ENCODE results near the gene SCT.
"Not testable (repeated sequence)": the region's sequence is repeated elsewhere in the genome, so short reads cannot be mapped to it uniquely, and the experiment has no call there.

The SCT gene, protein sequence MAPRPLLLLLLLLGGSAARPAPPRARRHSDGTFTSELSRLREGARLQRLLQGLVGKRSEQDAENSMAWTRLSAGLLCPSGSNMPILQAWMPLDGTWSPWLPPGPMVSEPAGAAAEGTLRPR

DNA sequence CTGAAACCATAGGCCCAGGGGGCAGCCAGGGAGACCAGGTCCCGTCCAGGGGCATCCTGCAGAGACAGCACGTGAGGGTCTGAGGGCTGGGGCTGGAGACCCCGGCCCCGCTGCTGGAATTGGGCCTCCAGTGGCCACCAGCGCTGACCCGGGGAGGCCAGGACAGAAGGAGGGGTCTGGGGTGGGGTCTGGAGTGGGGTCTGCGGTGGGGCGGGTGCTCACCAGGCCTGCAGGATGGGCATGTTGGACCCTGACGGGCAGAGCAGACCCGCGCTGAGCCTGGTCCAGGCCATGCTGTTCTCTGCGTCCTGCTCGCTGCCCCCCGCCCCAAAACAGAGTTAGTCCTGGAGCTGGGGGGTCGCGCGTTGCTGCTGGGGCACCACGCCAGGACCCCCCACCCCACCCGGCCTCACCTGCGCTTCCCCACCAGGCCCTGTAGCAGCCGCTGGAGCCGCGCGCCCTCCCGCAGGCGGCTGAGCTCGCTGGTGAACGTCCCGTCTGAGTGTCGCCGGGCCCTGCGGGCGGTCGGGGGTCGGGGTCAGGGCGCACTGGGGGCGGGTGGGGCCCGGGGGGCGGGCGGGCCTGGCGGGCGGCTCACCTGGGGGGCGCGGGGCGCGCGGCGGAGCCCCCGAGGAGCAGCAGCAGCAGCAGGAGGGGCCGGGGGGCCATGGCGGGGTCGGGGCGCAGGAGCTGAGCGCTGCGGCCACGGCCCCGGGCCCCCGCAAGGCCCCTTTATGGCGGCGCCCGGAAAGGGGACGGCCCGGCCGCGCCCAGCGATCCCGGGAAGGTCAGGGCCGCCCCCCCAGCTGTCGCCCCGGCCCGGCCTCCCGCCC, at the start of gene SCT:
Gene SCT, minus strand, starts transcription at position 707 of the 833 bp plus-strand sequence. Its CDS starts 38 bp downstream, at position 669.
- no peak for DNase-seq

DNA sequence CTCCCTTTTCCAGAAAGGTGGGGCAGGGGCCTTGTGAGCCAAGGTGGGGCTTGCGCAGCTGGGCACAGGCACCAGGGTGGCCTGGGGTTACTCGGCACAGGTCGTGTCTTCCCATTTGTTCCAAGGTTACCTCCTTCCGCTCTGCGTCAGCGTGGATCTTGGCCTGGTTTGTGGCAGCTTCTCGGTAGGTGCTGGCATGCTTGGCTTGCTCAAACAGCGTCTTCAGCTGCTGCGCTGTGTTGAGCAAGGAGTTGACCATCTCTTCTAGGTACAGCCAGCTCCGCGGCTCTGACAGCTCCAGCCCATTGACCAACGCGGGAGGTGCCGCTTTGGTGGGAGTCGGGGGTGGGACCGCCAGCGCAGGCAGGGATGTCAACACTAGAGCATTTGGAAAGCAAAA, 47.4 kb upstream of the SCT start:
- no peak for DNase-seq

DNA sequence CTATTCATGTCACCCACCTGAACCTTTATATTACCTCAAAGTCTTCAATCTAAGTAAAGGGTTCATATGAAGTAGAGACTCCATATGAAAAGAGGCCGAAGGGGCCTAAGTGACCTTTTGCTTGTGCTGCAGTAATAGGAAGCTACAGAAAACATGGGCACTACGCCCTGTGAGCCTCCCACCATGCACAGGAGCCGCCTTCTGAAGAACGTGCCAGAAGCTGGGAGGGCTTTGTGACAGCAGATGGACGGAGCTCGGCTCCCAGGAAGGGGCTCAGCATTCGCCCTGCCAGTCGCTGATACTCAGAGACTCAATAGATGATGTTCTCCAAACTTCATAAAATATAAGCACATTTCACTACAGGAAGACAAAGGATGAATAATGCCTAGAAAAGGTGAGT, 46.9 kb upstream of the SCT start:
- no peak for DNase-seq

DNA sequence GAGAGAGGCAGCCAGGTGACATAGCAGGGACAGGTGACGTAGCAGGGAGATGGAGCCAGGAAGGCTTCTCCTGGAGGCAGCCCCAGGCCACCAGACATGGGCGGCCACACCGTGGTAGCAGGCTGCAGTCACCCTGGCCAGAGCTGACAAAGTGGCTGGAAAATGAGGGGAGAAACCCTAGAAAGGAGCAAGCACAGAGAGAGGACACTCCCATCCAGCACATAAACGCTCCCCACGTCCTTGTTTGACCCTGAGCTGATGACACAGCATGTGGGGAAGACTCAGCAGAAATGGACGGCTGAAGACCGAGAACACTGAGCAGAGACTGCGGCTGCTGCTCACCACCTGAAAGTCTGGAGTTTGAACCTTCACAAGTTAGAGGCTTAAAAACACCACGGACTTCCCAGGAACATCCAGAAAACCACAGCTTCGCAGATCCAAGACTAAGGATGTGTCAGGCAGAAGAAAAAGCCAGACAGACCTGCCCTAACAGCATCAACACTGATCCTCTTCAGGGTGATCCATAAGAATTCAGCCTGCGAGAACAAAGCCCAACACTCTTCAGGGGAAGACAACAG, 38.8 kb upstream of the SCT start:
- no peak for DNase-seq

DNA sequence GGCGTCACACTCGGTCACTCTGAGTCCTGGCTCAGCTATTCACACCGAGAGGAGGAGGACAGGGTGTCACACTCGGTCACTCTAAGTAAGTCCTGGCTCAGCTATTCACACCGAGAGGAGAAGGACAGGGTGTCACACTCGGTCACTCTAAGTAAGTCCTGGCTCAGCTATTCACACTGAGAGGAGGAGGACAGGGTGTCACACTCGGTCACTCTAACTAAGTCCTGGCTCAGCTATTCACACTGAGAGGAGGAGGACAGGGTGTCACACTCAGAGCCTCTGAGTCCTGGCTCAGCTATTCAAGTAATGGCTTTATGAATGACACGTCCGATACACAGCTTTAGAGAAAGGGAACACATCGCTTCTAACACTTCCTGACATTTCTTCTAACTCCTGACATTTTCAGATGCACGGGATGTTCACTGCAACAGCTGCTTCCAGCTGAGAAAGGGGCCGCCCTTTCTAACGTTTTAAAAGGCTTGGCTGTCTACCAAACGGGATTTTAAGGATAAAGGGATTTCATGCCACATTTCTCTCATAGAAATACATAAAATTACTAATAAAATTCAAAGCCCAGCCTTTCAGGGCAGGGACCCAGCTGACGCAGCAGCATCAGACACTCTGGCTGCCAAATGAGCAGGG, 38.2 kb upstream of the SCT start:
- no peak for DNase-seq

DNA sequence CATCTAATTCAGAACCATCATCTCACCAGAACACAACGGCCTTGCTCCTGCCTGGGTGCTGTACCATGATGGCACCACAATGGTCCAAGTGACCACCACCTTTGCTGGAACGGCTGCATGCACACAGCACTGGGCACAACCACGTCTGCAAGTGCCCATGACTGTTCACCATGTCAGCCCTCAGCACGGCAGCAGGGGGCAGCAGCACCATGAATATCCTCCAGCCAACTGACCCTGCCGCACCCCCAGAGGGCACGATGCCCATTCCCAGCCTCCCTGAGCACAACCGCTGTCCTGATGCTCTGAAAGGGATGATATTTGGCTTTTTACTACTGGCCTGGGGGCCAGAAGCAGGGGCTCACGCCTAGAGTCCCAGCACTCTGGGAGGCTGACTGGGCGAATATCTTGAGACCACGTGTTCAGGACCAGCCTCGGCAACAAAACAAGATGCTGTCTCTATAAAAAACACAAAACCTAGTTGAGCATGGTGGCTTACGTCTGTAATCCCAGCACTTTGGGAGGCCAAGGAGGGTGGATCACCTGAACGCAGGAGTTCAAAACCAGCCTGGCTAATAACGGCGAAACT, 35.8 kb upstream of the SCT start:
- peak; percentile 36 for DNase-seq

DNA sequence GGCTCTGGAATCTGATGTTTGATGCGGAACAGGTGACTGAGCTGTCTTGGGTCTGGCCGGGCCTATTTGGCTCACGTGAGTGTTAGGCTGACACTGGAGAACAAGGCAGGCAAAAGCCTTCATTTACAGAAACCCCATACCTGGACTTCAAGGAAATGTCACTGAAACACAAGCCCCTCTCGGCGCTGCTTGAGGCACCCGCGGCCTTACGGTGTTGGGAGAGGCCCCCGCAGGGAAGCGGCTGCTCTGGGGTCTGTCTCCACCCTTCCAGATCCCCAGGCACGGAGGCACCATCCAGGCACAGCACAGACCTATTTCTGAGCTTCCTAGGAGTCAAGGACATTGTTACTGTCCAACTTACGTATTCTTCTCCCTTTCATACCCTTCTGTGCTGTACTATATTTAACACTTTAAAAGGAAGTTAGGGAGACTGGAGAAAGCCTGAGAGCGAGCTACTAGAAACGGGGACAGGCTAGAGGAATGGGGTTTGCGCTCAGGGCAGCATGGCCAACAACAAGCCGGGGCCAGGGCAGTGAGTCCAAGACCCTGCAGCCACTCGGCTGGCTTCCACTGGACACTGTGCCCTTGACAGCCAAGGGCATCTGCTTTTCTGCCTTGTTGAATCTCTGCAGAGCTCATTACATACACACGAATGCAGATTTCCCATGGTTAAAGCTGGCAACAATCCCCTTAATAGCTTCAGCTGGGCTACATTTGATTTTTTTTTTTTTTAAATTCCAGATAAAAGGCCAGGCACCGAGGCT, 33.9 kb upstream of the SCT start:
- DNase-seq, result no peak

DNA sequence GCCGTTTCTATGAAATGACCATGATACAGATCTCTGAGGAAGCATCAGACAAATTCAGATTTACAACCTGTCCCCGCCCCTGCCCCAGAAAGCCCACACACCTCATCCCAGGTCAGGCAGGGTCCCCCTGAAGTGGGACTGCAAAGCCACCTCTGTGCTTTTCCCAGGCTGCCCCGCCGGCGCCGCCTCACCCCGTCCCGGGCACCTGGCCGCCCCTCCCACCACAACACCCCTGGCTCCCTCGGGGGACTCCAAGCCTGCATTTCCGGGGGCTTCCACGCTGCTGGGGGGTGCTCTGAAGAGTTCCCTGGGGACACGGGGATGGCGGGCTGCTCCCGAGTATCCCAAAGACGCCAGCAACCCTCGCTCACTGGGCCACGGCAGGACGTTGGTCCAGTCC, 33.3 kb upstream of the SCT start:
- no peak for DNase-seq

DNA sequence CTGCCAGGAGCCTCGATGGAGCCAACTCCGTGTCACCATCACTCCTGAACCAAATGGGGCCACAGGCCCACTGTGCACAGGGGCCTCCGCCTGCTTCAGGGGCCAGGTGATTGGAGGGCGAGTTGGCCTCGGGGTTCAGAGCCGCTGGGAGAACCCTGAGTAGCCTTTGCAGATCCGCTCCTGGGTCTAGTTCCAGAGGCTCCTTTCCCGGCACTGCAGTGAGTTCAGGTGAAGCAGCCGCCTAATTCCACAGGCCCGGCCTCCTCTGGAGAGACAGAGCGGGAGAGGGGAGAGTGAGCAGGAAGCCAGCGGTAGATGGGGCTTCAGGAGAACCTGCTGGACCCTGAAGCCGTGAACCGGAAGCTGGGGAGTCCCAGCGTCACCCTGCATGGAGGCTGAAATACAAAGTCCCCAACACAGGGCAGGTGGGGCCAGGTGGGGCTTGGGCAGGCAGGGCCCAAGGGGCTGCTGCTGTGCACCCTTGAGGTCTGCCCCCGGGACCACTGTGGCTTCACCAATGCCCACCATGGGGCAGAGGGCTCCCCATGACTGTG, 32.6 kb upstream of the SCT start:
- no peak for DNase-seq

DNA sequence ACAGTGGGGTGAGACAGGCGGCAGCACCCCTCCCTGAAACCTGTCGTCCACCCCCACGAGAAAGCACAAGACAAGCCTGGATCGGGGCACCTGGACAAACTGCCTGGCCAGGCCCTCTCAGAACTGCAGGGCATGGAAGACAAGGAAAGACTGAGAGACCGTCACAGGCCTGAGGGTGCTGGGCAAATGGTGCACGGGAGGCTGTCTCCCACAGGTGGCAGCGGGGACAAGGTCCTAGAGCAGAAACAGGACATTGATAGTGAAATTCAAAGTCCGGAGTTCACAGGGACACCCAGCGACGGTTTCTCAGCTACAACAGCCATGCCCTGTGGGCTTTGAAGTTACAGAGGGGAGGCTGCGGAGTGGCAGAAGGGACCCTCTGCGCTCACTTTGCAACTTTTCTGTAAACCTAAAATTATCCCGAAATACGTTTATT, 30.7 kb upstream of the SCT start:
- DNase-seq, result no peak

DNA sequence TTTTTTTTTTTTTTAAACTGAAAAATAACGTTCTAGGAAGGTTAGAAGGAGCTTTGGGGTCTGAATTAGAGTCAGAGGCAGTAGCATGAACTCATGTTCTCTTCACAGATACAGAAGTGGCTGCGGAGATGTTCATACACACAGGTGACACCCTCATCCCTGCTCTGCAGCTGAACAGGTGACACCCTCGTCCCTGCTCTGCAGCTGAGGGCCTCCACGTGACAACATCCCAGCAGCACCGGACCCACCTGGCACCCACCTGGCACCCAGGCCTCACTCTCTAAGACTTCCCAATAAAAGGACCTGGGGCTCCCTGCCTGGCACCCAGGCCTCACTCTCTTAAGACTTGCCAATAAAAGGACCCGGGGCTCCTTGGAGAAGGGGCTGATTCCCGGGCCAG, 29.9 kb upstream of the SCT start:
- DNase-seq, result no peak

DNA sequence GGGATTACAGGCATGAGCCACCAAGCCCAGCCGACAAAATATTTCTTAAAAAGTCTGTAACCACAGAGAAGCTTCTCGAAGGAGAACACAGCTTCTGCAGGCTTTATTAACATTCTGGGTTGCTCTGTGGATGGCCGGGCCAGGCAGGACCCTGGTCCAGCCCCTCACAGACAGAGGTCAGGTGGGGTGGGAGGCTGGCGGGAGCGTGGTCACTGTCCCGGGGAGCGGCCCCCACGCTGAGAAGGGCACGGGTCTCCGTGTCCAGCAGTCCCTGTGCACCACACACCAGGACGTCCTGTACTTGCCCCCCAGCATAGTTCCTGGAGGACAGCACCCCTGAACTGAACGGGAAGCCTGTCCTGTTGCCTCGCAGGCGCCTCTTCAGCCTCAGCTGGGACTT, 29.4 kb upstream of the SCT start:
- no peak for DNase-seq

DNA sequence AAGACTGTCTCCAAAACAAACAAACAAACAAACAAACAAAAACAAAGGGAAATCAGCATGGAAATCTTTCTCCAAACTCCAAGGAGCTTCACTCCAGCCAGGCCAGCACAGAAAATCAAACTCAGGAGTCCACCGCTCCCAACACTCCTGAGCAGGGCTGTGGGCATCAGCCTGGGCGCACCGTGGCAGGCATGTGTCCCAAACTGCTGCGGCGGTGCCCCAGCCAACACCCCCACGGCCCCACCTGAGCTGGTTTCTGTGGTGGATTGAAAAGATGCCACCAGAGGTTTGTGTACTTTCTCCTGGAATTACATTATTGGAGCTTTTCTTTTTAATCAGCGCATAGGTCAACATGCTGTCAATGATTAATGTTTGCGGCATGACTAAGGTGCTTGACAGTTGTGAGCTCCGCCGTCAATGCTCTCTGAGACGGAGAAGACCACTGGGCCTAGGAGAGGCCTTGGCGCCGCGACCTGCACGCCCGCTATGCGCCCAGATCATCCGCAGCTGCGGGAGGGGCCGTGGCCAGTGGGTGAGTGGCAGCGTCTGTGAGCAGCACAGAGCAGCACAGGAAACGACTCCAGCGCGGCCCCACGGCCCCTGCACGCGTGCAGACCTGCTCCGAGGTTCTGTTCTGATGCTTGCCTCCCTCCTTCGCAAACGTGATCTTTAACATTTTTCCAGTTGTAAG, 28.2 kb upstream of the SCT start:
- no peak for DNase-seq

DNA sequence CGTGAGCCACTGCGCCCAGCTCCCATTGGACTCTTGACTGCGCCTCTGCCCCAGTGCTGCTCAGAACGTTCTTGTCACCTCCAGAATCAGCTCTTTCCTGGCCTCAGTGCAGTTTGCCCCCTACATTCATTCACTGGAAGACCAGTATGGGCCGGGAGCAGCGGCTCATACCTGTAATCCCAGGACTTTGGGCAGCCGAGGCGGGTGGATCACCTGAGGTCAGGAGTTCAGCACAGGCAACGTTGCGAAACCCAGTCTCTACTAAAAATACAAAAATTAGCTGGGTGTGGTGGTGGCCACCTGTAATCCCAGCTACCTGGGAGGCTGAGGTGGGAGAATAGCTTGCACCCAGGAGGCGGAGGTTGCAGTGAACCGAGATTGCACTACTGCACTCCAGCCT, 27.5 kb upstream of the SCT start:
- not testable (repeated sequence) for DNase-seq

DNA sequence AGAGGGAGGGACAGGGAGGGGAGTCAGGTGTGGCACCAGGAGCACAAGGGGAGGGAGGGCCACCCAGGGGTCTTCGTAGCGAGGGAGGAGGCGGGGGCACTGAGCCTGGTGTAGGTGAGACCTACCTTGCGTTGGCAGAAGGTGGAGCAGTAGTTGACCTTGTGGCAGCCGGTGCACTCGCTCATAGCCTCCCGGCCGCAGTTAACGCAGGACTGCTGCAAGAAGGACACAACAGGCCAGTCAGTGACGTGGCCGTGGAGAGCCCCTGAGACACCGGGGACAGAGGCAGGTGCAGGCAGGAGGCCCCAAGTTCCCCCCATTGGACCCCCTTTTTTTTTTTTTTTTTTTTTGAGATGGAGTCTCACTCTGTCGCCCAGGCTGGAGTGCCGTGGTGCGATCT, 26.9 kb upstream of the SCT start:
- no peak for DNase-seq

DNA sequence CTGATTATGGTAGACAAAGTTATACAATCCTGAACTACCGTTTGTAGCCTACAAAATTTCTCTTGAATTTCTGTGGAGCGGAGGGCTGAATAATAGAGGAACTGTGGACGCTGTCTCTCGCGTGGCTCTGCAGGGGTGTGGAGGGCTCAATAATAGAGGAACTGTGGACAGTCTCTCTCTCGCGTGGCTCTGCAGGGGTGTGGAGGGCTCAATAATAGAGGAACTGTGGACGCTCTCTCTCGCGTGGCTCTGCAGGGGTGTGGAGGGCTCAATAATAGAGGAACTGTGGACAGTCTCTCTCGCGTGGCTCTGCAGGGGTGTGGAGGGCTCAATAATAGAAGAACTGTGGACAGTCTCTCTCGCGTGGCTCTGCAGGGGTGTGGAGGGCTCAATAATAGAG, 26.2 kb upstream of the SCT start:
- DNase-seq, result not testable (repeated sequence)

DNA sequence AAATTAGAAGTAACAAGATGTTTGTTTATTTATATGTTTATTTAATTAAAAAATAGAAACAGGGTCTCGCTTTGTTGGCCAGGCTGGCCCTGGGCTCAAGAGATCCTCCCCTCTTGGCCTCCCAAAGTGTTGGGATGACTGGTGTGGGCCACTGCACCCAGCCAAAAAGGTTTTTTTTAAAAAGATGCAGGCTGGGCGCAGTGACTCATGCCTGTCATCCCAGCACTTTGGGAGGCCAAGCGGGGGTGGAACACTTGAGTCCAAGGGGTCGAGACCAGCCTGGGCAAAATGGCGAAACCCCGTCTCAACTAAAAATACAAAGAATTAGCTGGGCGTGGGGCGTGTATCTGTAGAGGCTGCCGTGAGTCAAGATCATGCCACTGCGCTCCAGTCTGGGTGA, 23.5 kb upstream of the SCT start:
- DNase-seq, result no peak

DNA sequence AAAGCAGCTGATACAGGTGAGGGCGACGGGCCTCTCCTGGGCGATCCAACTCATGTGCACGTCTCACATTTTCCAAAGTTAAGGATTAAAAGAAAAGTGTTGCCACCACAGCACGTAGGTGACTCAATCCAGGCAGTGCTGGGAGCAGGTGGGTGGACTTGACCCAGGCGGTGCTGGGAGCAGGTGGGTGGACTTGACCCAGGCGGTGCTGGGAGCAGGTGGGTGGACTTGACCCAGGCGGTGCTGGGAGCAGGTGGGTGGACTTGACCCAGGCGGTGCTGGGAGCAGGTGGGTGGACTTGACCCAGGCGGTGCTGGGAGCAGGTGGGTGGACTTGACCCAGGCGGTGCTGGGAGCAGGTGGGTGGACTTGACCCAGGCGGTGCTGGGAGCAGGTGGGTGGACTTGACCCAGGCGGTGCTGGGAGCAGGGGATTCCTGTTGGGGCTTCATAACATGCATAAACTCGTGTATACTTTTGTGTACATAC, 20.7 kb upstream of the SCT start:
- not testable (repeated sequence) for DNase-seq

DNA sequence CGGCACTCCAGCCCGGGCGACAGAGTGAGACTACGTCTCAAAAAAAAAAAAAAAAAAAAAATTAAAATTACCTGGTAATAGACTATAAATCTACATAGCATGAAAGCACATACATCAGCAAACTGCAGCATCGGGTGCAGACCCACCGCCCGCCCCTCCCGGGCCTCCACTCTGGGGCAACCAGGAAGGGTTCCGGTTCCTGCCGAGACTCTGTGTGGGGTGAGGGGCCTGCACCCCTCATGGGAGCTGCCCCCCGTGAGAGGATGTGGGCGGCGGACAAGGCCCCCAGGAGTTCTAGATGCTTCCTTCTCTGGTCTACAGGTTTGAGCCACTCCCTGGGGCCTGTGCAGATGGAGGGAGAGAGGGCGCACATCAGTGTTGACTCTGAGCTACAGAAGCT, 19.2 kb upstream of the SCT start:
- no peak for DNase-seq

DNA sequence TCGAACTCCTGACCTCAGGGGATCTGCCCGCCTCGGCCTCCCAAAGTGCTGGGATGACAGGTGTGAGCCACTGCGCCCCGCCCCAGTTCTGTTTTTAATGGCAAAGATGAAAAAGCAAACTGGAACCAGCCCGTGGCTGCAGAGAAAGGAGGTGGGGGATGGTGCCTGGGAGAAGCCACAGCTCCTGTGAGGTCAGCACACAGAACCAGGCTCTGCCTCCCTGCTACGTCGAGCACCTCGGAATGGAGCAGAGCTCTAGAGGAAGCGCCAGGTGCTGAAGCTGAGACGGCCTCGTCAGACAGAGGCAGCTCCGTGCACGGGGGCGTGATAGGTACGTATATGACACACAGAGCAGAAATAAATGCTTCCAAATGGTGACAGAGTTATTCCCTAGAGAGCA, 18.6 kb upstream of the SCT start:
- no peak for DNase-seq

DNA sequence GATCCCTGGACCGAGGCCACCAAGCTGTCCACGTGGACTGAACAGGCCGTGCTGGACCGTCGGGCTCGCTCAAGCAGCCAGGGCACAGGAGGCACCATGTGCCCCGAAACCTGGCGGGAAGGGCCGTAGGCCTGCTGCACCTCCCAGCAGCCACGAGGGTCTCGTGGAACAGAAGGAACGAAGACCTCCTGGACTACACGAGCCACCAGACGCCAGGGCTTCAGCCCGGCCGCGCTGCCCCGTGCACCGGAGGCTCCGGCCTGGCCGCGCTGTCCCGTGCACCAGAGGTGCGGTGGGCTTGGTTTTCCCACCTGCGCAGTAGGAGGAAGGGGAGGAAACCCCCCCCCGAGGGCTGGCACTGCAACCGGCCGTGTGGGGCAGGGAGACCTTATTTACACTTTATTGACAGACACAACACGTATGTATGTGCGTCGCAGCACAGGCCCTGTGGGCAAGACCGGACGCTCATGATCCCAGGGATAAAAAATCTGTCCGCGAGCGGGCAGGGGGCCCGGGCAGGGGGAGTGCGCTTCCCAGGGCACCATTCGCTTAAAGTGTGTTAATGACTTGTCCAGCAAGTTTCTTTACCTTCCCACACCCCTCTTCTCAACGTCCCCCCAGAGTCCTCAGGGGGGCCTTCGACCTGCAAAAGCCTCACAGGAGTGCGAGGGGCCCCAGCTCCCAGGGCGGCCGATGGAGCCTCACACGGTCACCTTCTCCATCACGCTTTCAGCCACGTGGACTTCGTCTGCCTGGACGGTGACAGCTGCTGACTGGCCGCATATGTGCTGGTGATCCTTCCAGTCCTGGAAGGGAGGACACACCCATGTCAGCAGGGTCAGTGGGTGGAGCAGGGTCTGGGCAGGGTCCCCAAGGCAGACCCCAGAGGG, 17.1 kb upstream of the SCT start:
- no peak for DNase-seq
